ENCODE results near the gene SLC25A26.

DNA sequence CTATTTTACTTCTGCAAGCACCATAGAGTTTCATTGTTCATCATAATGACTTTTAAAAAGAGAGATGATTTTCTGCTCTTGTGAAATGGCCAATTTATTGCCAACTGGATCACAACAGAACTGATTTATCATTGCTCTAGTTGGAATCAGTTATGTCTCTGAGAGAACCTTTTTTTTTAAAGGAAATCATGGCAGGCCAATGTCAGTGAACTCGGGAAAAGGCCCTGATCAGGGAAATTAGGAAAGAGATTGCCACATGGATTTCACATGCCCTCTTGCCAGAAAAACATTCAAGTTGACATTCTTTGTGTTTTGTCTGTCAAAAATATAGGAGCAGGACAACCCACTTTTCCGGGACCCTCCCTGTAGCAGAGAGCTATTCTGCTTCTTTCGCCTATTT is 12.6 kb upstream of the SLC25A26 start:
- TF ChIP-seq THAP11 (CRISPR knock-in tag; IDR thresholded peaks at IDR 0.05) (no peak), NFATC3 (CRISPR knock-in tag; IDR thresholded peaks at IDR 0.05) (no peak), HMG20A (CRISPR knock-in tag; IDR thresholded peaks at IDR 0.05; ENCODE audit: borderline replicate concordance) (no peak), WIZ (CRISPR knock-in tag; IDR thresholded peaks at IDR 0.05) (no peak), POLR2AphosphoS5 (IDR thresholded peaks at IDR 0.05; ENCODE audit: low read depth, low read length) (no peak), ZZZ3 (CRISPR knock-in tag; IDR thresholded peaks at IDR 0.05; ENCODE audit: borderline replicate concordance) (no peak)
